ENCODE measurements around the gene ZSWIM3.
"Not testable (repeated sequence)": the region's sequence is repeated elsewhere in the genome, so short reads cannot be mapped to it uniquely, and the experiment has no call there.

The ZSWIM3 gene

DNA sequence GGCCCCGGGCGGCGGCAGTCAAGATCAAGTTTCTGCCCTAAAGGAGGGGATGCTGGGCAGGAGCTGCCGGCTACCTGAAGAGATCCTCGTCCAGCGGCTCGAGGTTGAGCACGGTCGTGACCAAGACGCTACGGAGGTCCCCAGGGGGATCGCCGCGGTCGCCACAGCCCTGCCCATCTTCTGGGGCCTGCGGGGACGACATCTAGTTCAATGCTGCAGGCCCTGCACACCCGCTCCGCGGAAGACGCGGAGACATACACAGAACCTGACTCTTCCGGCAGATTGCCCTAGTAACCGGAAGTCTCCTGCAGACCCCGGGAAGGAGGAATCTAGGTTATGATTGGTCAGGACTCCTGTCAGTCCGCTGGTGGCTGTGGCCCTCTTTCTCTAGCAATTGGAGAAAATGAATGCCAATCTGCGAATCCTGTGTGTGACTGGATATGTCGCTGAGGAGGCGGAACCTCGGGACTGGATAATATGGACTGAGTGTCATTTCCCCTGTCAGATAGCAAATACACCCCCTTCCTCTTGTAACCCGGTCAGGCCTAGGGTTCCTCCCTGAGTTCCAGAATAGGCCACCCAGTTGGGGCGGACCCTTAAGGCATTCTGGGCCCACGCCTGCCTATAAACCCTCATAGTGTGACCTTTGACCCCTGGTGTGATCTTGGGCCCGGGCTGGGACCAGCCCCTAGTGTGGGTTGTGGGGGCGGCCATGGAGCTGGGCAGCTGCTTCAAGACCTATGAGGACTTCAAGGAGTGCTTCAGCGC is at the start of gene ZSWIM3, which contains the start of gene ACOT8:
ZSWIM3 (plus strand) TSS at position 501 of the 768 bp plus-strand sequence; CDS start at position 713, 212 bp downstream.
ACOT8 (minus strand) TSS at position 279 of the 768 bp plus-strand sequence; CDS start at position 202, 77 bp downstream.
- DNase-seq (ENCODE audit: low read depth), result peak; percentile 100

GRCh38 chr20:45810191-45810970 is 47.0 kb upstream of the ZSWIM3 start:
- no peak for DNase-seq (ENCODE audit: low read depth)

GRCh38 chr20:45812157-45813005 is 45.0 kb upstream of the ZSWIM3 start, which contains the start of gene UBE2C:
Gene UBE2C (plus strand): TSS chr20:45812644. CDS start chr20:45812696, 52 bp downstream.
- peak; percentile 100 for DNase-seq (ENCODE audit: low read depth)

GRCh38 chr20:45813006-45813340 is 44.4 kb upstream of the ZSWIM3 start:
- no peak for DNase-seq (ENCODE audit: low read depth)

- no peak for DNase-seq (ENCODE audit: low read depth)
These were observed 43.9 kb upstream of the ZSWIM3 start for GRCh38 chr20:45813489-45813888.

GRCh38 chr20:45814314-45814713 is 43.1 kb upstream of the ZSWIM3 start:
- DNase-seq (ENCODE audit: low read depth), result no peak

- DNase-seq (ENCODE audit: low read depth), result no peak
These were observed 40.5 kb upstream of the ZSWIM3 start for GRCh38 chr20:45816951-45817350.

DNA sequence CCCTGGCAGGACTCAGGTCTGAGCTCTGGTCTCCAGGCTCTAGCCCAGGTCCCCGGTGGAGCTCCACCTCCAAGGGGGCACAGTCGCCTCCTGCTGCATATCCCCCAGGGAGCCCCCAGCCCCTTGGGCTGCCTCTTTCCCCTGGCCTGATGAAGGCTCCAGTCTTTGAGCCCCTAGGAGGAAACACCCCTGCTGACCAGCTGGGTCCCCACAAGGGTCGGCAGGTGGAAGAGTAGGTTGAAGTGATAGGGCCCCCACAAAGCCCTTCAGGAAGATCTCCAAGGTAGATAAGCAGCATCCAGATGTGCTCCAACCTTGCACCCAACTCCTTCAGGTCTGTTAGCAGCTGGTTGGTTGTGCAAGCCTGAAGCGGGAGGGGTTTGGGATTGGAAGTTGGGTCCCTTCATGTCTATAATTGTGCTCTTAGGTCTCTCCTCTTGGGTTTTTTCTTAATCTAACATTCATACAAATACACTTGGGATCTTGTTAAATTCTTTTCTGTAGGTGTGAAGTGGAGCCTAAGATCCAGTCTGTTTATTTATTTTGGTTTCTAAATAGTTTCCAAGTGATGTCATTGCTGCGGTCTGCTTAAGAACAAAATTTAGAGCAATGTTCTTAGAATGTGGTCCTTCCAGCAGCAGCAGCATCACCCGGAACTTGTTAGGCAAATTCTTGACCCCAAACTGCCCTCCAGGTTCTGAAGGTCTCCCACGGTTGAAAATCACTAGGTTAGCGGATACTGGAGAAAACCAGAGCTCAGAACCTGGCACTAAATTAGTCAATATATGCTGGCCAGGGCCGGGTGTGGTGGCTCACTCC is 39.8 kb upstream of the ZSWIM3 start:
- DNase-seq (ENCODE audit: low read depth), result no peak

DNA sequence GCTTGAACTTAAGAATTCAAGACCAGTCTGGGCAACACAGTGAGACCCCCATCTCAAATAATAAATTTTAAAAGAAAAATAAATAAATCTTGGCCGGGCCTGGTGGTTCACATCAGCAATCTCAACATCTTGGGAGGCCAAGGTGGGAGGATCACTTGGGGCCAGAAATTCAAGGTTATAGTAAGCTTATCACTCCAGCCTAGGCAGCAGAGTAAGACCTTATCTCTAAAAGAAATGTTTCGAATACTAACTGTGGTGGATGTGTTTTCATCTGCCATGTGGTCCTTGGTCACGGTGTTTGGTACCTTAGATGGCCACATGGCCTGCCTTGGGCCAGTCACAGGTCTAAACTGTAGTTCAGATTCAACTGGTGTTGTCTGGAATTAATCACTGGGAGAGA is 39.2 kb upstream of the ZSWIM3 start:
- DNase-seq (ENCODE audit: low read depth), result no peak

DNA sequence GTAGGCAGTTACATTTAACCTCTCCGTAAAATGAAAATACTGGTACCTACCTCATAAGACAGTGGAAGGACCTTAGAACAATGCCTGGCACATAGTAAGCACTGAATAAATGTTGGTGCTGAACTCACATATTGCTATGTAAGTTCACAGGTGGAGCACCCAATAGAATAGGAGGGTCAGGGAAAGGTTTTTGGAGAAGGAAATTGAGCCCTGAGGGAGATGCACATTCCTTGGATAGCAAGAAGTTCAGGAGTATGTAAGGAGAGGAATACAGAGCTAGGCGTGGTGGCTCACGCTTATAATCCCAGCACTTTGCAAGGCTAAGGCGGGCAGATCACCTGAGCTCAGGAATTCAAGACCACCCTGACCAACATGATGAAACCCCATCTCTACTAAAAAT is 37.9 kb upstream of the ZSWIM3 start:
- no peak for DNase-seq (ENCODE audit: low read depth)

GRCh38 chr20:45821947-45822346 is 35.5 kb upstream of the ZSWIM3 start:
- no peak for DNase-seq (ENCODE audit: low read depth)

DNA sequence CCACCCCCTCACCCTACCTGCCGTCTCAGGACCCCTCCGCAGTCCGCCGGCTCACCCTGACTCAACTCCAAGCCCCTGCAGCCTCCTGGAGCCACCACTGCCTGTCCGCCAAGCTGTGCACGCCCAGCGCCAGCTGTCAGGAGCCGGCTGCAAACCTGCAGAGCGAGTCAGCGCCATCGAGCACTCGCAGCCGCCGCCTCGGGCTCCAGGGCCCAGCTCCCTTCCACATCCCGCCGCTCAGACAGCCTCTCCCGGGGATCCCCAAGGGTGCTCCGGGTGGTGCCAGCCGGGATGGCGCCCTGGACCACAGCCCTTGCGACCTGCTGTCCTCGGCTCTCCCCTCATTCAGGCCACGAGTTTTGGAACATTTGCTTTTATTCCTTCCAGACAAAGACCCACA is 34.6 kb upstream of the ZSWIM3 start:
- DNase-seq (ENCODE audit: low read depth), result no peak

- no peak for DNase-seq (ENCODE audit: low read depth)
These were observed 33.2 kb upstream of the ZSWIM3 start for GRCh38 chr20:45823949-45824835.

GRCh38 chr20:45826381-45827019 is 30.9 kb upstream of the ZSWIM3 start:
- DNase-seq (ENCODE audit: low read depth), result no peak

GRCh38 chr20:45827030-45827652 is 30.3 kb upstream of the ZSWIM3 start, which contains the start of gene TNNC2:
Gene TNNC2 (minus strand): TSS chr20:45827312. CDS start chr20:45827248, 64 bp downstream.
- DNase-seq (ENCODE audit: low read depth), result no peak

- DNase-seq (ENCODE audit: low read depth), result no peak
These were observed 29.7 kb upstream of the ZSWIM3 start for GRCh38 chr20:45827712-45828111.

DNA sequence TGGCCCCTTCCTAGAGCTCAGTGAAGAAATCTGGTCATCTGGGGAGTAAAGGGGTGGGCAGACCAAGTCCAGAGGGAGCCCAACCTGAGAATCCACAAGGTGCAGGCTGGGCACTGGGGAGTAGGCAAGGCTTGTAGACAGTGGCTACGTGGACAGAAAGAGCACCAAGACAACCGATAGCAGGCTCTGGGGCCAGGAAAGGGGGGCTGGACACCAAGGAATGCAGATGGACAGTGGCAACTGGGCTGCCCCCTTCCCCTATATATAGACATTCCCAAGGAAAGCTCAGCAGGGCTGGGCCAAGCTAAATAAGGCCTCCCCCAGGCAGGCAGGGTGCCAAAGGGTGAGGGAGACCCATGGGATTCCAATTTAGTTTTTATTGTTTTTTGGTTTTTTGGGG is 28.8 kb upstream of the ZSWIM3 start:
- DNase-seq (ENCODE audit: low read depth), result no peak

DNA sequence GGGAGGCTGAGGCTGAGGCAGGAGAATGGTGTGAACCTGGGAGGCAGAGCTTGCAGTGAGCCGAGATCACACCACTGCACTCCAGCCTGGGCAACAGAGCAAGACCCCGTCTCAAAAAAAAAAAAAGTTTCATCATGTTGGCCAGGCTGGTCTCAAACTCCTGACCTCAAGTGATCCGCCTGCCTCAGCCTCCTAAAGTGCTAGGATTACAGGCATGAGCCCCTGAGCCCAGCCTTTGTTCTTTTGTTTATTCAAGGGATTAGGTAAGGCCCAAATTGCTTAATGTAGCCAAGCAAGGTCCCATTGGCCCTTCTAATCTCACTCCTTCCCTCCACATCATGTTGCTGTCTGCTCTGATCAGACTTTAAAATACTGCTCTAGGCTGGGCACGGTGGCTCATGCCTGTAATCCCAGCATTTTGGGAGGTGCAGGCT is 27.7 kb upstream of the ZSWIM3 start:
- DNase-seq (ENCODE audit: low read depth), result not testable (repeated sequence)

DNA sequence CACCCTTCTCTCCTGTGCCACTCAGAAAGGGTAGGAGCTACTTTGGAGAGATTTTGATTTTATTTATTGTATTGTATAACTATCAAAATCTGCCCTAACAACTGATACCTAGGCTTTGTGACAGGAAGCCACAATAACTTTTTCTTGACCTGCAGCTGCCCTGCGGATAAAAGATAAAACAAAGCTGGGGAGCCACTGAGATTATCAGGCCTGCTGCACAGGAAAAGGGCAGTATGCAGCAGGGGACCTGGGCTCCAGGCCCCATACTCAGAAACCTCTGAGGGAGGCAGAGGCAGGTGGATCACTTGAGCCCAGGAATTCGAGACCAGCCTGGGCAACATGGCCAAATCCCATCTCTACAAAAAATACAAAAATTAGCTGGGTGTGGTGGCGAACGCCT is 24.8 kb upstream of the ZSWIM3 start:
- DNase-seq (ENCODE audit: low read depth), result no peak
